DND-41 (cell line): ENCODE data around the gene C1QTNF1.

Experiments used
- EZH2 ChIP-seq: IDR thresholded peaks from 3 replicates; pipeline ENCODE4 v1.6.1; 2012; ENCODE audit warnings: borderline replicate concordance, low read depth, mild to moderate bottlenecking, moderate library complexity, low read length, inconsistent platforms; ENCODE audit not compliant: severe bottlenecking
- TF ChIP-seq, protein P1 (sequence below): IDR thresholded peaks from 2 replicates; pipeline ENCODE4 v1.5.1; 2012; ENCODE audit warnings: borderline replicate concordance, low read length, moderate library complexity, mild to moderate bottlenecking; ENCODE audit not compliant: poor library complexity, severe bottlenecking; ENCODE audit errors: extremely low read depth

DNA sequence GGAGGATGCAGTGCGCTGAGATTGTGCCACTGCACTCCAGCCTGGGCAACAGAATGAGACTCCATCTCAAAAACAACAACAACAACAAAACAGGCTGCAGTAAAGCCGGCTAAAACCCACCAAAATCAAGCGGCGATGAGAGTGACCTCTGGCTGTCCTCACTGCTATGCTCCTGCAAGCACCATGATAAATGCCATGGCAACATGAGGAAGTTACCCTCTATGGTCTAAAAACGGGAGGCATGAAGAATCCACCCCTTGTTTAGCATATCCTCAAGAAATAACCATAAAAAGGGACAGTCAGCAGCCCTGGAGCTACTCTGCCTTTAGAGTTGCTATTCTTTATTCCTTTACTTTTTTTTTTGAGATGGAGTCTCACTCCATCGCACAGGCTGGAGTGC is 35.8 kb upstream of the C1QTNF1 start:
- TF ChIP-seq, protein P1, sequence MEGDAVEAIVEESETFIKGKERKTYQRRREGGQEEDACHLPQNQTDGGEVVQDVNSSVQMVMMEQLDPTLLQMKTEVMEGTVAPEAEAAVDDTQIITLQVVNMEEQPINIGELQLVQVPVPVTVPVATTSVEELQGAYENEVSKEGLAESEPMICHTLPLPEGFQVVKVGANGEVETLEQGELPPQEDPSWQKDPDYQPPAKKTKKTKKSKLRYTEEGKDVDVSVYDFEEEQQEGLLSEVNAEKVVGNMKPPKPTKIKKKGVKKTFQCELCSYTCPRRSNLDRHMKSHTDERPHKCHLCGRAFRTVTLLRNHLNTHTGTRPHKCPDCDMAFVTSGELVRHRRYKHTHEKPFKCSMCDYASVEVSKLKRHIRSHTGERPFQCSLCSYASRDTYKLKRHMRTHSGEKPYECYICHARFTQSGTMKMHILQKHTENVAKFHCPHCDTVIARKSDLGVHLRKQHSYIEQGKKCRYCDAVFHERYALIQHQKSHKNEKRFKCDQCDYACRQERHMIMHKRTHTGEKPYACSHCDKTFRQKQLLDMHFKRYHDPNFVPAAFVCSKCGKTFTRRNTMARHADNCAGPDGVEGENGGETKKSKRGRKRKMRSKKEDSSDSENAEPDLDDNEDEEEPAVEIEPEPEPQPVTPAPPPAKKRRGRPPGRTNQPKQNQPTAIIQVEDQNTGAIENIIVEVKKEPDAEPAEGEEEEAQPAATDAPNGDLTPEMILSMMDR, result no peak
- no peak for TF ChIP-seq EZH2
